GM21526 (cell line): Measurements from ENCODE around the gene NEK6.

Experiments
- ATAC-seq: cut with Tn5 transposase; IDR thresholded peaks from one replicate; pipeline ENCODE4 v1.9.1; 2021; ENCODE audit warnings: moderate library complexity; ENCODE audit not compliant: unreplicated experiment, low FRiP score

The NEK6 gene

DNA sequence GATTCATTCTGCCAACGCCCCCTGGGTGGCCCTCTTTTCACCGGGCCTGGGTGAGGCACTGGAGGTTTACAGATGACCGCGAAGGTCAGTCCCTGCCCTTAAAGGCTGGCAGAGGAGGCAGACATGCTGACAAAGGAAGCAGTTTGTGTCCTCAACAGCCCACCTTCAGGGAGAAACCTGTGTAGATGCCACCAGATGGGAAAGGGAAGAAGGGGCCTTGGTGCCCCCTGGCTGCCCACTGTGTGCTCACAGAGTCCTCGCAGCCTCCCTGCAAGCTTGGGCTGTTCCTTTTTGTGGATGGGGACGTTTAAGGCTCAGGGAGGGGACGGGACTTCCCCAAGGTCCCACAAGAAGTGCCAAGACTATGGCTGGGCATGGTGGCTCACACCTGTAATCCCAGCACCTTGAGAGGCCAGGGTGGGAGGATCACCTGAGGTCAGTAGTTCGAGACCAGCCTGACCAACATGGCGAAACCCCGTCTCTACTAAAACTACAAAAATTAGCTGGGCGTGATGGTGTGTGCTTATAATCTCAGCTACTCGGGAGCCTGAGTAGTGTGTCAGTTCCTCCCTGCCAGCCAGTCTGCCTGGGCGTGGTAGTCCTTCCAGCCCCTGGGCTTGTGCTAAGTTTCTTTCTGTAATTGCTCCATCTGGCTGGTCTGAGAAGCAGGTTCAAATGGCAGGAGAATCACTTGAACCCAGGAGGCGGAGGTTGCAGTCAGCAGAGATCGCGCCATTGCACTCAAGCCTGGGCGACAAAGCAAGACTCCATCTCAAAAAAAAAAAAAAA is 36.2 kb downstream of the NEK6 start:
- no peak for ATAC-seq

DNA sequence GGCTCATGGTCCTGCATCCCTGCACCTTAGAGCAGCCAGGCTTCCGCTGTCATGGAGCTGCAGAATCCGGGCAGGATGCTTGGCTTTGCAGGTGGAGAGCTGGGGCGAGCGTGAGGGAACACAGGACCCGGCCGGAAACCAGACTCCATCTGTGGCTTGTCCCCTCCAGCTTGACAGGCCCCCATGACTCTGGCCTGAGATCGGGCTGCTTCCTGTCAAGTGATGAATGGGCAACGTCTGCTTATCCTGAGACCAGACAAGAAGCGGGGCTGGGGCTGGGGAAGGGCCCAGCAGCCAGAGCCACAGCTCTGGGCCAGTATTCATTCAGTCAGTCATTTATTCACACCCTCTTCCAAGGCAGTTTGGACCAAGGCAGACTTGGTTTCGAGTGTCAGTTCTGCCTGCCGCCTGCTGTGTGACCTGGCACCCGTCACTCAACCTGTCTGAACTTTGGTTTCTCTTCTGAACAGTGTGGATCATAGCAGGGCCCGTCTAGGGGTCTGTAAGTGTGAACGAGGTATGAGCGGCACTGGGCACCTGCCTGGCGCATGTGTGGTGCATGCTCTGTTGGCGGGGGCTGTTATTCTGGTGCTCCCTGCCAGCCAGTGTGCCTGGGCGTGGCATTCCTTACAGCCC is 37.5 kb downstream of the NEK6 start:
- ATAC-seq, result no peak

DNA sequence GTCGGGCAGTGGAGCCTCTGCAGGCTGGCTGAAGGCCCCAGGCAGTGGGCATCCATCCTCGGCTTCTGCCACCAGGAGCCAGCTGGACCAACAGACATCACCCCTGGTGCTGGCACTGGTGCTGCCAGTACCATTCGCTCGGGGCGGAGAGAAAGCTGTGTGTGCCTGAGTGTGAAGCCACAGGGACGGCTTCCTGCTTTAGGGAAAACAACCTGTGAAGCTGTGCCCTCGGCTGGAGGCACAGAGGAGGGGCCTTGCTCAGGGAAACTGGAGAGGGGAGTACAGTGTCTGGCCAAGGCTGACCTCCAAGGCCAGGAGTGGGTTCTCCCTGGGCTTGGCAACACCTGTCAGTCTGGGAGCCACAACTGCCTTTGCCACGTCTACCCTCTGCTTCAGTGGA is 38.3 kb downstream of the NEK6 start:
- no peak for ATAC-seq

DNA sequence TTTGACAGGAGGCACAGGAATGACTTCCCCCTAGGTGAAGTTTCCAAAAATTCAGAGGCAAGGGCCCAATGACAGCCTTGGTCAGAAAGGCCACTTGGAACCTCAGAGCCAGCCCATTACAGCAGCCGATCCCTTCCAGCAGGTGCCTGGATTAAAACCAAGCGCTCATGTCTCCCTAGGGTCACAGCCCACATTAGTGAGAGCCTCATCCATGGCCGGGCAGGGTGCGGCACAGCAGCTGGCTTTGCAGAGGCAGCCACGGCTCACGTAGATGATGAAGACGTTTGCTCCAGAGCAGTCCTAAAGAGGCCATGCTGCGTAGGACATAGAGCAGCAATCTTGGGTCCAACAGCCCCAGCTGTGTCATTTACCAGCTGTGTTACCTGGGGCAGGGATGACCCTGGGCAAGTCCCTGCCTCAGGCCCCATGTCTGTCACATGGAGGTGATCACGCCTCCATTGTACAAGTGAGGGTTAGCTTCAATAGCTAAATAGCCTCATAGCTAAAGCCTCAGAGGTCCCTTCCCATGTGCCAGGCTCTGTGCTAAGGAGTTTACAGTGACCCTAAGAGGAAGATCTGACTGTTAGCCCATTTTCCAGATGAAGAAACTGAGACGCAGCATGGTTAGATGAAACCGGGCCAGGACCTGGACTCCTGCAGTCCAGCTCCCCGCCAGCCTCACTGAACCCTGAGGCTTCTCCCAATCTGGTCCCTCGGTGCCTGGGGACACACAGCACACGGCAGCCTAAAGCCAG is 39.2 kb downstream of the NEK6 start:
- ATAC-seq, result no peak

- ATAC-seq, result no peak
Observed at GRCh38 chr9:124297551-124297901, 39.8 kb downstream of the NEK6 start.

DNA sequence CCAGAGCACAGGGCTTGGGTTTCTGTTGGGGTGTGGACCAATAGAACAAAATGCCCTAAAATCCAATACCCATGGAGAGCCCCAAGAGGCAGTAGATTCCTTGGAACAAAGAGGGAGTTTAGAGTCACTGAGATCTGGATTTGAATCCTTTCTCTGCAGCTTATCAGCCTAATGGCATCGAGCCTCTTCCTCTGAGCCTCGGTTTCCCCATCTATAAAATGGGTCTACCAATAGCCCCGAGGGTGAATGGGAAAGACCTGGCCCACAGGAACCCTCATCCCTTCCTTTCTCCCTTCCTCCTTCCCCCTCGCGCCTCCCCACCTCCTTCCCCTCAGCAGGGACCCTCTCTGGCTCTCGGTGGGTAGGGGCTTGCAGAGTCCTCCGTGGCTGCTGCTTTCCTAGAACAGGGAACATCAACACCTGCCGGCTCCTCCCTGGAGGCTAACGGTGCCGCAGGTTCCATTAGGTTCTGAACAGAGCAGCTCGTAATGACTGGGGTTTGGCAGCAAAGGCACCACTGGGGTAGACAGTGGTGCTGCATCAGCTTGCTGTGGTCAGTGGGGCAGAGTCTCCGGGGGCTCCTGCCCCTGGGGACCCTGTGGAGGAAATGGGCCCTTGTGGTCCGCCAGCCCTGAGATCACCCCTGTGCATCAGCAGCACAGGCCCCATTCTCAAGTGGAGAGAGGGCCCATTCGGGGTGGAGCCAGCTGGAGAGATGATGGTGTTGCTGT is 40.3 kb downstream of the NEK6 start:
- no peak for ATAC-seq

- ATAC-seq, result no peak
Observed at GRCh38 chr9:124298646-124299235, 41.0 kb downstream of the NEK6 start.

DNA sequence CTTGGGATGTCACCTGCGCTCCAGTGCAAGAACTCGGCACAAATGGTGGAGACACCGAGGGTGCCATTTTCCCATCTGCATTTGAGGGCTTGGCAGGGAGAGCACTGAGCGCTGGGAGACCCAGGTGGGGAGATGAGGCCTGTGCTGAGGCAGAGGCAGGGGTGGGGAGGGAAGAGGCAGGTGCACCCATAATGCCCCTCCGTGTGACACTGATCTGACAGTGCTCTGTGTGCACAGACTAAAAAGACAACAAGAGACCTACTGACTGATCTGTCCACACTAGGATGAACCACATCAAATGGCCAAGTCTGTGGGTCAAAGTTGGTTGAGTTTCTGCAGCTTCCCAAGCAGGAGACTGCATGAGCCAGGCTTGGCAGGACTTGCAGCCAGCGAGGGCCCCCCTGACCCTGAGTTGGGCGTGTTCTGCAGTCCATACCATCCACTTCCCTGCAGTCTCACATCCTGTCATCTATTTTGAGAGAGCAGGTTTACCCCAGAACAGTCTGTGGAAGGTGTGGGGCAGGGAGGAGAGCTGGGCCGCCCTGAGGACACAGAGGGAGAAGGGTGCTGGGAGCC is 41.9 kb downstream of the NEK6 start:
- ATAC-seq, result no peak

- ATAC-seq, result no peak
Observed at GRCh38 chr9:124300312-124300711, 42.6 kb downstream of the NEK6 start.

DNA sequence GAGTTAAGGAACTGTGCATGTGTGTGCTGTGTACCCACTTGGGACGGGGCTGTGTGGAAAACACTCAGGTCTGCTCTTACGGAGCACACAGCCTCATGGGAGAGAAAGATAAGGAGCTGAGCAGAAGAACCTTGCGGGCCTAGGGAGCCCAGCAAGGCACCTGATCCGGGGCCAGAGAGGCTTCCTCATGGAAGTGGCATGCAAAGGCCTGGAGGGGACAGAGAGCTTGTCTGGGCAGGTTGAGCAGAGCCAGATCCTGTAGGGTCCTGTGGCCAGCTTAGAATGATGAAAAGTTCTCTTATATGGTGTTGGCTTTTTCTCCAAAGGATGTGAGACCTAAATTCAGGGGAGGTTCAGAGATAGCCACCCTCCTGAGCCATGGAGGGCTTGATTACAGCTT is 45.2 kb downstream of the NEK6 start:
- ATAC-seq, result no peak

DNA sequence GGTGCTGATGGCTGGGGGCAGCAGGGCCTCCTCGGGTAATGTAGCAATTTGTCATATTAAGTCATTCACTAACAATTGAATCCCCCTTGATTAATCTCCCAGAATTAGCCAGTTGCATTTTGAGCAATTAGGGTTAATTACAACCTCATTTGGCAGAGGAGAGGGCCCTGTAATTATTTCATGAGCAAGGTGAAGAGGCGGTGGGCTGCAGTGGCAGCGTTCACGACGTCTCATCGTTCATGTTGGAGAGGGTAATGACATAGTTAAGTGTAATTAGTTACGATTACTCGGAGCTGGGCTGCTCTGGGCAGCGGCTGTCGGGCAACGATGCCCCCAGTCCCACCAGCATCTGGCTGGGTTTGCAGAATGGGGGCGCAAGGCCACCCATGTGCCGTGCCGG is 46.0 kb downstream of the NEK6 start:
- ATAC-seq, result no peak

- ATAC-seq, result no peak
Observed at GRCh38 chr9:124304285-124304684, 46.5 kb downstream of the NEK6 start.

DNA sequence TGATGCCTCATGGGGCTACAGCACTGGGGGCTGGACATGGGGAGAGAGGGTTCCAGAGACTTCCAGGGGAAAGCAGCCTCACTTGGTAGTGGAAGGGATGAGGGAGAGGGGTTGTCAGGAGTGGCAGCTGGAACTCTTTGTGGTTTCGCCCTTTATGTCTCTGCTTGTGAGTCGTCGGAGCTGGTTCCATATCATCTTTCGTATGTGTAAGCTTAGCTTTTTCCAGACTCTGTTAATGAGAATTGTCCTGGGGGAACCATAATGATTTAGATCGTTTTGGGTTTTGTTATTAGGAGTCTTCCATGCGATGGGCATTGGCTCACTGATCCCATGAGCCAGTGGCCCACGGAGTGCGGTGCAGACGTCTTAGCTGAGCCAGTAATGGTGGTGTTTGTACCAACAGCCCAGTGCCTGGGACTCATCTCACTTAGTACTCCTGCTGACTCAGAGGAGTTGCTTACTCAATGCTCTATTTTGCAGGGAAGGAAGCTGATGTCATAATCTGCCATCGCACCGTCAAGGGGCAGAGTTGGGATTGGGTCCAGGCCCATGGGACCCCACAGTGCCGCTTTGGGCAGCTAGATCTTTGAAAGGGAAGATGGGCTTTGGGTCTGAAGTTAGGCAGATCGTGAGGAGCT is 48.5 kb downstream of the NEK6 start:
- no peak for ATAC-seq

DNA sequence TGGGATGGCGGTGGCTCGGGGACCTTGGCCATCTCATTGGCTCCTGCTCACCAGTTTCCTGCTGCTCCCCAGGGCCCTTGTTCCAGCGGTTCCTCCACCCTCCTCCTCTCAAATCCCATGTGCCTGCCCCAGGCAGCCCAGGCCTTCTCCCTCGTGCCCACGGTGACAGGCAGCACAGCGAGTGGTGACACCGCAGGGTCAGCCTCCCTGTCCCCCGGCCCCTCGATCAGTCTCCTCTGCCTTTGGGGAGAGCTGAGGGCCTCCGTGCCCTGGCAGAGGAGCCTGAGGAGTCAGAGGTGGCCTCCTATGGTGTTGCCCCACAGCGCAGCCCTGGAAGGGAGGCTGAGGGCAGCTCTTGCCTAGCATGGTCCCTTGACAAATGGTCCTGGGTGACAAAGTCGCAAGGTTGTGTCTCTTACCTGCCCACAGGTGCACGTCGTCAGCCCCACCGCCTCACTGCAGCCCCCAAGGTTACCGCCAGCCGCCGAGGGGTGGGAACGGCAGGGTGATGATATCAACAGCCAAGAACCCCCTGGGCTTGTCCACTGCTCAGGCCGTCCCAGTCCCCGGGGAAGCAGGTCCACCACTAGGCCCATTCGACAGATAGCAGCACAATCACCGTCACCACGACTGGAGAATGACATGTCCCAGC is 49.8 kb downstream of the NEK6 start:
- no peak for ATAC-seq

DNA sequence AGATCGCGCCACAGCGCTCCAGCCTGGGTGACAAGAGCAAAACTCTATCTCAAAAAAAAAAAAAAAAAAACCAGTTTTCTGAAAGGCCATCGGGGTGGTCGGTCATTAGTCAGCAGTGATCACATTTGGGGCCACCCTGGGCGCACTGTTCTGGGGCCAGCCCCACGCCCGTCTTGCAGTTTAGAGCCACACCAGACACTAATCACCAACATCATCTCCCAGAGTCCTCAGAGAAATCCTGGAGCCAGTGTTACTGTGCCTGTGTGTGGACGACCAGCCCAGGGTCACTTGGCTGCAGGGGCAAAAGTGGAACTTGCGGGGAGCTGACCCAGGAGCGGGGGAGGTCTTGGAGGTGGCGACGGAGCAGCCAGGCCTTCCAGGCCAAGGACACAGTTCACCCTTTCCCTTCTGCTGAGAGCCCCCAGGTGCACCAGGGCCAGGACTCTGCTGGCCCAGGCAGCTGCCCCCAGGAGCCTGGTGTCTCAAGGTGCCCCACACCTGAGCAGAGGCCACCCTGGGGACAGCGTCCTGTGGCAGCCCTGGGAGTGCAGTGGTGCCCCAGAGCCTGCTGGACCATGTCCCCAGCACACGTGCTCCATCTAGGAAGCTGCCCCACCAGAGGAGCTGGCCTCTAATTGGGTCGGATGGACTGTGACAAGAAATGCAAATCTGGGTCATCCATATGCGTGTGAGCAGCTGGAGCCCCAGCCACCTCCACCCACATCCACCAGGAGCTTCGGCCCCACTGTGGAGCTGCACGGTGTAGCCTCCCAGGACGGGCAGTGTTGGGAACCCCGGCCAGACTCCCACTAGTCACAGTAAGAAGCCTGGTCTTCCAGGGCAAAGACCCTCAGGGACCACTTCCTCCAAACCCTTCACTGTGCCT is 51.1 kb downstream of the NEK6 start:
- no peak for ATAC-seq

DNA sequence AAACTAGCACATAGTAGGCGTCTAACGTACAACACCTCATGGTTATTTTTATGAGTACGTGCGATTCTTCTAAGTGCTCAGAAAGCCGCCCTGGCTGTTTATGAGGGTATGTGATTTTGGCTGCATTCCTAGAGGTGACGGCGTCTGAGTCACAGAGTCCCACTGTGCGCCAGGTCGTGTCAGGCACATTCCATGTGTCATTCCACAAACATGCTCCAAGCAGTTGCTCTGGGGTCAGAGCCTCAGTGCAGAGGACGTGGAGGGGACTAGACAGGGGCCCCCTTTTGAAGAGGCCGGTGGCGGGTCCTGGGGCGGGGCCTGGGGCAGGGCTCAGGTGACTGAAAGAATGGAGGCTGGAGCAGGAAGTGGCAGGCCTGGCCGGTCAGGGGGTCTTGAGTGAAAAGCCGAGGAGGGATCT is 51.9 kb downstream of the NEK6 start:
- no peak for ATAC-seq

- no peak for ATAC-seq
Observed at GRCh38 chr9:124311283-124311682, 53.5 kb downstream of the NEK6 start.
